Activated CD8-positive, alpha-beta memory T cell treated with anti-CD3 and anti-CD28 coated beads for 48 hours (primary cell): ENCODE data around the gene SEMA6A.

Source experiments
- DNase-seq, 3 experiments: peaks; one replicate each; pipeline ENCODE4 v3.0.0-alpha.2; 2020; ENCODE audit warnings: low read depth in 2 of 3, low spot score in 2 of 3

Gene SEMA6A

GRCh38 chr5:116410336-116410890 lies 164.2 kb downstream of the SEMA6A start:
- DNase-seq = no peak

GRCh38 chr5:116409591-116410296 lies 164.9 kb downstream of the SEMA6A start:
- no peak for DNase-seq

GRCh38 chr5:116406306-116407041 lies 168.1 kb downstream of the SEMA6A start:
- DNase-seq = no peak

GRCh38 chr5:116404792-116405191 lies 169.8 kb downstream of the SEMA6A start:
- no peak for DNase-seq

- no peak for DNase-seq
Measured at GRCh38 chr5:116404016-116404415, 170.6 kb downstream of the SEMA6A start.

- DNase-seq = no peak
Measured at GRCh38 chr5:116402235-116402634, 172.4 kb downstream of the SEMA6A start.

GRCh38 chr5:116401576-116401975 lies 173.0 kb downstream of the SEMA6A start:
- DNase-seq = no peak

- no peak for DNase-seq
Measured at GRCh38 chr5:116396476-116397099, 178.0 kb downstream of the SEMA6A start.

GRCh38 chr5:116395631-116396203 lies 178.9 kb downstream of the SEMA6A start:
- DNase-seq = no peak

GRCh38 chr5:116395226-116395625 lies 179.4 kb downstream of the SEMA6A start:
- DNase-seq = no peak

- no peak for DNase-seq
Measured at GRCh38 chr5:116394186-116394867, 180.3 kb downstream of the SEMA6A start.
